Fibroblast of skin of abdomen (primary cell): ENCODE results near the gene PTCH1.

Experiments
- DNase-seq: peaks from one replicate; pipeline ENCODE4 v3.0.0-alpha.2; 2013

The PTCH1 gene

GRCh38 chr9:95437559-95437958, 79.2 kb downstream of the PTCH1 start:
- DNase-seq = no peak

DNA sequence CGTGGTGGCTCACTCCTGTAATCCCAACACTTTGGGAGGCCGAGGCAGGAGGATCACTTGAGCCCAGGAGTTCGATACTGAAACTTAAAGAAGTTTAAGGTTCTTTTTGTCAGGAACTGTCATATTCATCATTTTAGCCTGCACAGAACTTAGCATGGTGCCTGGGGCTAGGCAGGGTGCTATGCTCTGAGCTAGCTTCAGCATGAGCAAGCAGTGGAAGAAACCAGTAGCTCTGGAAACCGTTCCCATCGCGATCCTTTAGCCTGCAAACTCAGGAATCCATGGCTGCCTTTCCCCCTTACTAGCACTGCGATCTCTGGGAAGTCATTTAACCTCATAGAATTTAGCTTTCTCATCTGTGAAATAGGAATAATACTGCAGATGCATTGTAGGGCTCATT, 80.4 kb downstream of the PTCH1 start:
- no peak for DNase-seq

DNA sequence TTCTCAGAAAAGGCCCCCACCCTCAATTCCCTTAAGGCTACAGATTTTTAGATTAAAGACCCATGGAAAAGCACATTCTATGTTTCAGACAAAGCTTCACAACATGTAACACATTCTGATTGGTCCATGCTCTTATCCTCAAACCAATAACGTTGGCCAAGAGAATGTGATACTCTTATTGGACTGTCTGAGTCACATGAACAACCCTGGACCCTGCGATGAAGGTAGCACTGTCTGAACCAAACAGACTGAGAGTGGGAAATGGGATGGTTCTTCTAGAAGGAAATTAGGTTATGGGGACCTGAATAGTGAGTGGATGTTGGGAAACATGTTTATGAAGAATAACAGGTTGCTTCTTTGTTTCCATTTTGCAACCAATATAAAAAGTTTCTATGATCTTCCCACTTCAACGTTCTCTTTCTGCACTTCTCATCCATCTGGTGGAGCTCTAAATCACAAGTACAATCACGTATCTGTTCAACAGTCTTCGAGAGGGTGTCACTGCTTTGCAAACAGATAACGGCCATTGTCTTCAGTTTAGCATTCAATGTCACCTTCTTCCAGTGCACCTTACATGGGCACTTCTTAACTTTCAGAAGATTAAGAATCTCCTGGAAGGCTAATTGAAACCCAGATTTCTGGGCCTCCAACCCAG, 81.6 kb downstream of the PTCH1 start:
- DNase-seq = no peak

GRCh38 chr9:95434116-95435073, 82.4 kb downstream of the PTCH1 start:
- no peak for DNase-seq

DNA sequence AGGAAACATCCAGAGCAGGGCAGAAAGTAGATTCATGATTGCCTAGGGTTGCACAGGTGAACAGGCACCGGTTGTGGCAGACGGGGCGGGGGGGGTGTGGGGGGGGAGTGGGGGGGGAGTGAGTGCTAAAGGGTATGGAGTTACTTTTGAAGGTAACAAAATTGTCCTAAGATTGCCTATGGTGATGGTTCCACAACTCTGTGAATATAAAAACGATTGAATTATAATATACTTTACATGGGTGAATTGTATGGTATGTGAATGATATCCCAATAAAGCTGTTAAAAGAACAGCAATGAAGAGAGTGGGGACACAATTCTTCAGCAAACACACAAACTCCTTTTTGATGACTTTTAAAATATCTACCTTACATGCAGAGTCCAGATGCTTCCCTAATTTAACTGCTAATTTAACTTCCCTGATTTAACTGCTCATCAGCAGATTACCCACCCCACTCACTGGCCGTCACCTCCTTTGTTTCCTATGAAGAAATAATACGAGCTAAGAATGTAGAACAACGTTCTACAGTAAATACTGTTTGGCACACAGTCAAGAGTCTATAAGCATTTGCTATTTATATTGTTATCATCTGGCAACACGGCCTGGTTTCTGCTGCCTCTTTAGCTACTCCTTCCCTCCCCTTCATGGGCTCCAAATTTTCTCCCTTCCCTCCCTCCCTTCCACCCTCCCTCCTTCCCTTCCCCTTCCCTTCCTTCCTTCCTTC, 83.5 kb downstream of the PTCH1 start:
- DNase-seq = no peak

GRCh38 chr9:95431286-95431685, 85.5 kb downstream of the PTCH1 start:
- DNase-seq = no peak

DNA sequence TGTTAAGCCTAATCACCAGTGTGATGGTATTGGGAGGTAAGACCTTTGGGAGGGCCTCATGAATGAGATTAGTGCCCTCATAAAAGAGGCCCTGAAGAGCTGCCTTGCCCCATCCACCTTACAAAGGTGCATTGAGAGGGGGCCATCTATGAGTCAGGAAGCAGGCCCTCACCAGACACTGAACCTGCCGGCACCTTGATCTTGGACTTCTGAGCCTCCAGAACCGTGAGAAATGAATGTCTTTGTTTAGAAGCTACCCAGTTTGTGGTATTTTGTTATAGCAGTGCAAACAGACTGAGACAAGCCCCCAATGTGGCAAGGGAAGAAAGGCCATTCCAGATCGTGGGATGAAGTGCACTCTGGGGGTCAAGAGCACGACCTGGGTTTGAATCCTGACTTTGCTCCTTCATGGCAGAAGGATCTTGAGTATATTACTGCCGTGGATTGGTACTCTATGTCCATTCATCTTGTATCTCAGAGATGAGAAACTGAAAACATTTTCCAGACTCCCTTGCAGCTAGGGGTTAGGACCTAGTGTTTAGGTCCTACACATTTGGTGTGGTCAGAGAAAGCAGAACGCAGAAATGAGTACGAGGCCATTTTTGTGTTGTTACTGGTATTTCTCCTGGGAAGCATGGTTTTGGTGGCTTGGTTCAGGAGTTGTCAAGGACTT, 86.7 kb downstream of the PTCH1 start:
- no peak for DNase-seq

DNA sequence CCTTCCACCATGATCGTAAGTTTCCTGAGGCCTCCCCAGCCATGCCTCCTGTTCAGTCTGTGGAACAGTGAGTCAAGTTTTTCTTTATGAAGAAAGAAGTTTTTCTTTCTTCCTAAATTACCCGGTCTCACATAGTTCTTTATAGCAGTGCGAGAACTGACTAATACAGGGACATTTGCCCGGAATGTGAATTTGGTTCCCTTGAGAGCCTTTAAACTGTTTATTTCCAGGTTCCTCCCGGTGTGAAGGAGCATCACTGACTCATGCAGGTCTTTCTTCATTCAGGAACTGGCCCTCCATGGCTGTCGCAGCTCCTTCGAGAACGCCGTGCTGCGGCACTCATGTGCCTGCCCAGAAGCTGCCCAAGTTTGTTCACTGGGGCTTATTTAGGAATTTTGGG, 87.7 kb downstream of the PTCH1 start:
- DNase-seq = peak; percentile 26

DNA sequence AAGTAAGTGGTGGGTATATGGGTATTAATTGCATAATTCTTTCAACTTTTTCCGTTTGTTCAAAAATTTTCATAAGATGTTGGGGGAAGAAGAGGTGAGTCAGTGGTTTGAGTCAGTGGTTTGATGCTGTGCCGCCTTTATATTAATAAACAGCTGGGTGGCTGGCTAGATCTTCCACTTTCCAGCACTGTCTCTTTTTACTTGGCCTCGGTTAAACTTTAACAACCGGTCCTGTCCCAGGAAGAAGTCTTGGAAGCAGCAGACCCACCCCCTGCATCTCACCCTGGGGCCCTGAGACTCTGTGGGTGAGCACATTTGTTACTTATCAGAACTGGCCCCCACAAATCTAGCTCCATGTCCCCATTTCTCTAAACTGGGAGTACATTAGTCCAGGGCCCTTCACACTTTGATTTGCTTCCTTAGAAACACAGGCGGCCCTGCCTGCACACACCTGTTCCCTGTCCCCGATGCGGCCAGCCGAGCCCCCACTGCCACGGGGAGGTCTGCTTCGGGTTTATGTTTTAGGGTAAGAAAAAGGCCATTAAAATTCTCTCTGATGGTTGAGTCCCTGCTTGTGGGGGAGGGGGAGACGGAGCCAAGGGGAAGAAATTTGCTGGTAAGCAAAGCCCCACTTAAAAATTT, 90.7 kb downstream of the PTCH1 start:
- DNase-seq = no peak

DNA sequence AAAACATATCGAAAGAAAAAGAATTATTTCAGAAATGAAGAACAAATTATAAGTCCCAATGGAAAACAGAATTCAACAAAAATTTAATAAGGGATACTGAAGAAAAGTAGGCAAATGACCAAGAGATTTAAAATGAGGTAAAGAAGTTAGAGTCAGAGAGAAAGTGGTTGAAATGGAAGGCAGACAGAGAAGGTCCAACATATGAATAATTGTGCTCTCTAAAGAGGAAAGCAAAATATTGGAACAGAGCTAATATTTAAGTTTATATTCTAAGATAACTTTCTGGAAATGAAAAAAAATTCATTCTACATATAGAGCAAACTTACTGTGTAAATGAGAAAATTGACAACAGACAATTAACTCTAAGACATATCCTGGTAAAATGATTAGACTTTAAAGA, 94.1 kb downstream of the PTCH1 start:
- no peak for DNase-seq

GRCh38 chr9:95420518-95420917, 96.3 kb downstream of the PTCH1 start:
- DNase-seq = no peak

GRCh38 chr9:95419444-95419843, 97.3 kb downstream of the PTCH1 start:
- no peak for DNase-seq

DNA sequence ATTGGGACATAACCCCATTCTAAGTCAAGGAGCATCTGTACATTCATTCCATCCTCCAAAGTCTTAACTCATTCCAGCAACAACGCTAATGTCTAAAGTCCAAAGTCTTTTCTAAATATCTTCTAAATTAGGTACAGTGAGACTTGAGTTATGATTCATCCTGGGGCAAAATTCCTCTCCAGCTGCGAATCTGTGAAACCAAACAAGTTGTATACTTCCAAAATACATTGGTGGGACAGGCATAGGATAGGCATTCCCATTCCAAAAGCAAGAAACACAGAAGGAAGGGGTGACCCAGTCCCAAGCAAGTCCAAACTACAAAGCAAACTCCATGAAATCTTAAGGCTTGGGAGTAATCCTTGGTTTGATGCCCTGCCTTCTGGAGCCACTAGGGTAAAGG, 101.6 kb downstream of the PTCH1 start:
- peak; percentile 30 for DNase-seq

GRCh38 chr9:95413793-95414192, 103.0 kb downstream of the PTCH1 start:
- DNase-seq = no peak

GRCh38 chr9:95411054-95411892, 105.5 kb downstream of the PTCH1 start:
- no peak for DNase-seq

GRCh38 chr9:95409650-95410426, 106.9 kb downstream of the PTCH1 start:
- DNase-seq = peak; percentile 89

DNA sequence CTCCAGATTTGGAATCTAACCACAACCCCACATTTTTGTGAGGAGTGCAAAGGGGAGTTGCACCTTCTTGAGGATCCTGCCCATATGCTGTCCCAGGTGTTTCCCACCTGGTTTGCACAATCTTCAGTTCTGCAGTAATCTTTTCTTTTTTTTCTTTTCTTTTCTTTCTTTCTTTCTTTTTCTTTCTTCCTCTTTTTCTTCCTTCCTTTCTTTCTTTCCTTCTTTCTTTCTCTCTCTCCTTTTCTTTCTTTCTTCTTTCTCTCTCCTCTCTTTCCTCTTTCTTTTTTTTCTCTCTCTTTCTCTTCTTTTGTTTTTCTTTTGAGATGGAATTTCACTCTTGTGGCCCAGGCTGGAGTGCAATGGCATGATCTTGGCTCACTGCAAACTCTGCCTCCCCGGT, 109.2 kb downstream of the PTCH1 start:
- DNase-seq = no peak

GRCh38 chr9:95406121-95406520, 110.7 kb downstream of the PTCH1 start:
- peak; percentile 61 for DNase-seq

DNA sequence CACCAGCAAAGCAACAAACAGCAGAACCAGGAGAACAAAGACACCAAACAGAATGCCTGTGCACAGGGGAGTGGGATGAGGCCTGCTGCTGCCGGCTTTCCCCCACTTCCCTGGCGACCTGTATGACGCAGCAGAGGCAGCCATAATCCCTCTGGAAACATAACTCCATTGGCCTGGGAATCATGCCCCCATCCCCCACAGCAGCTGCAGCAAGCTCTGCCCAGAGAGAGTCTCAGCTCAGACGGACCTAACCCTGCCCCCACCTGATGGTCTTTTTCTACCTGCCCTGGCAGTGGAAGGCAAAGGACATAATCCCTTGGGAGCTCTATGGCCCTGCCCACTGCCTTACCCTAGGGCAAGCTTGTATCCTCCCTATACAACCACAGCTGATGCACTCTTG, 117.5 kb downstream of the PTCH1 start:
- no peak for DNase-seq
